Mammary microvascular endothelial cell (primary cell): Measurements from ENCODE around the gene TAL1. TPM values are rescaled to one million over a fixed set of nuclear protein-coding genes. Genes with fewer than 3 reads are reported as not detected.

Source experiments
- total RNA-seq: library from RNA; depleted of rRNA; stranded (reverse); fragments of >200 nt; gene quantifications from 2 replicates; pipeline ENCODE4 v1.2.3, GENCODE V29; 2015

TAL1 gene
- 25.1 and 25.8 TPM in 2 replicates for total RNA-seq

DNA sequence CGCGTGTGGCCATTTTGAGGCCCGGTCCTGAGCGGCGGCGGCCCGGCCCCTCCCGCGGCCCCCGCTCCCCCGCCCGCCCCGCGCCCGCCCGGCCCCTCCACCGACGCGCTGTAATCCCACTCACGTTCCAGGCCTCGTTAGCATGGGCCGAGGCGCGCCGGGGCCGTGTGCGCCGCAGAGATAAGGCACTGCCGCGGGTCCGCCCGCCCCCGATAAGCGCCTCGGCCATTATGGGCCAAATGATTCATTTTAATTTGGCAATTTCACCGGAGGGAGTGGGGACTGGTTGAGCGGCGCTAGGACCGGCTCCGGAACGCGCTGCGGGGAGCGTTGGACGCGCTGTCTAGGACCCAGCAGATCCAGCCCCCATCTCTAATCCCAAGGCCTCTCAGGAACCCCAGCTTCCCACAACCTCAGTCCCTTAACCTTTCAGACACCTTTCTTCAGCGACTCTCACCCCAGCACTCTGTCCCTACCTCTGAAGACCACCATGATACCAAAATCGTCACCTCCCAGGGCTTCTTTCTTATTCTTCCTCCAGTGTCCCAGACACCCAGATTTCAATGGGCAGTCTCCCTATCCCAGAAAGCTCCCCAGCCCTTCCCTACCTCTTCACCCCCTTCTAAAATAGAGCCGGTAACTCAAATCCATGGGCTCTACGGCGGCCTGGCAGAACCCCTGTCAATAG is at the start of gene TAL1:
TAL1 (minus strand) TSS at position 39 of the 688 bp plus-strand sequence. CDS start 6,337 bp downstream, outside the sequence.

DNA sequence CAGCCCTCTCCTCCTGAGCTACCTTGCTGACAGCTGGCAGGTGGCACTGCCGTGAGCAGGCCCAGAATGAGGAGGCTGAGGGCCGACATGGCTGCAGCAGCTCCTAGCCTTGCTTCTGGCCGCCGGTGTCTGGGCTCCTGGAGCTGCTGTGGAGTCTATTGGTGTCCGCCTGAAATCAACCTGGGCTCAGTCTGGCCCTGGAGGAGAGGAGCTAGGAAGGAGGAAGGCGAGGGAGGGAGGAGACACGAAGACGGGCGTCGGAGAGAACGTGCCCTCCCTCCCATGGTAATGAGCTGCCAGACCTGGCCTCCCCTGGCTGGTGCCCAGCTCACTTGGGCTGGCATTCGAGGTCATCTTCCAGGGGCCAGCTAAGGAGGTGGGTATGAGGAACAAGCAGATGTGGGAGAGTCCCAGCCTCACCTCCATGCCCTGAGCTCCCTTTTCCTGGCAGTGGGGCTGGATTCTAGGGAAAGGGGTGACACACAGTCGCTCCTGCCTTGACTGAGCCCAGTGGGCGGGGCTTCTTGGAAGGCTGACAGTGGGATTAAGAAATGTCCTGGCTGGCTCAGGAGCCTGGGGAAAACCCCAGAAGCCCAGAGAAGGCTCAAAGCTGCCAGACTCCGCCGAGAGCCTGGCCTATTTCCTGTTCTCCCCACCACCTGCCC is 42.0 kb downstream of the TAL1 start, which contains the start of gene PDZK1IP1:
PDZK1IP1 (minus strand) TSS at position 193 of the 665 bp plus-strand sequence; CDS start at position 89, 104 bp downstream.

Other genes with a start within 250 kb of the TAL1 start
- 0.33 TPM in 1 of 2 replicates, not detected in the other for gene CYP4X1, start 208.6 kb downstream of the TAL1 start, total RNA-seq
- not detected in 2 replicates for gene CYP4Z1, start 165.0 kb downstream of the TAL1 start, total RNA-seq
- gene CYP4A22, start 94.8 kb downstream of the TAL1 start, total RNA-seq, result not detected in 2 replicates
- 0.13 and 0.30 TPM in 2 replicates for gene PDZK1IP1, start 42.2 kb downstream of the TAL1 start, total RNA-seq
- gene STIL, start 81.9 kb upstream of the TAL1 start, total RNA-seq, result 16.8 and 17.6 TPM in 2 replicates
- gene CMPK1, start 101.6 kb upstream of the TAL1 start, total RNA-seq, result 71.3 and 76.3 TPM in 2 replicates
- gene FOXE3, start 184.1 kb upstream of the TAL1 start, total RNA-seq, result not detected in 2 replicates
- gene FOXD2, start 205.8 kb upstream of the TAL1 start, total RNA-seq, result 0.30 and 0.33 TPM in 2 replicates